ENCODE results near the gene CAMK1G.

Gene CAMK1G

DNA sequence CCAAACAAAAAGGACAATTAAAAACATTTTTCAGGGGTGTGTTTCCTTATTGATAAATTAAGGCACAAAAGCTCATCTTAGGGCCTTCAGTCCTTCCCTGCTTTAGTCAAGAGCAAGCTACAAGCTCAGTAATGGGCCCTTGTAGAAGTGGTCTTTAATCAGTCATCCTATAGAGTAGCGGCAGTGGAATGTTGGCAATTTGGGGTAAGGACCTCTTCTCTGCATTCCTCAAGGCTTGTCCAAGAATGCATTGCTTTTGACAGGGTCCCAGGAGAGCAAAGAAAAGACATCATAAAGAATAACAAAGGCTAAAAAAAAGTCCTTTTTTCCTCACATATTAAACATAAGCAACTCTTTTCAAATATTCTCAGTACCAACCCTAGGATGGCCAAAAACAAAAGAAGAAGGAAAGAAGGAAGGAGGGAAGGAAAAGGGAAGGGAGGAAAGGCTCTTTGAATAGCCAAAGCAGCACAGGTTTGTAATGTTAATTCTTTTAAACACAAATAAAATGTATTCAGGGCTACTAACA lies 27.3 kb upstream of the CAMK1G start:
- no peak for ATAC-seq

DNA sequence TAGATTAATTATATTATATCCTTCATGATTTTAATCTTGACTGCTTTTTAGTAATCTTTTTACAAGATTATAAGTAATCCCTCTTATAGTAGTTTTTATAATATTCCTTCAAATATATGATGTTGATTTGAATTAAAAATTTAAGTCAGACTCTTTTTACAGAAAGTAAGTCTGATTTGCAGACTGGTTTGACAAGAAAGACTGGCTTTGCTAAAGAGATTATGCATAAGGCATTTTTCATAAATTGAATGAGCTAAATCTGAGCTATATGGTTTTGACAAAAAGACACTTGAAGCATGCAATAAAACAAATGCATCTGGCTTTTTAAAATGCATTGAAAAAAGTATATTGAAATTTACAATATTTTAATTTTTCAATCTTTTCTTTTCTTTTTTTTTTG lies 26.3 kb upstream of the CAMK1G start:
- Mint-ChIP-seq H3K4me3 (no peak overlapping the region), H3K9me3 (no peaks in the 10 kb centered on the region), H3K4me1 (no peaks in the 10 kb centered on the region), H3K27ac (no peak overlapping the region), H3K27me3 (peaks cover 19% of the 10 kb centered on the region), H3K36me3 (no peaks in the 10 kb centered on the region)
- no peak for ATAC-seq

More for the DNA sequence above, 27.3 kb upstream of the CAMK1G start:
- Mint-ChIP-seq H3K9me3 (no peaks in the 10 kb centered on the region), H3K27ac (no peak overlapping the region), H3K4me1 (no peaks in the 10 kb centered on the region), H3K4me3 (no peak overlapping the region), H3K27me3 (peaks cover 9% of the 10 kb centered on the region), H3K36me3 (no peaks in the 10 kb centered on the region)

DNA sequence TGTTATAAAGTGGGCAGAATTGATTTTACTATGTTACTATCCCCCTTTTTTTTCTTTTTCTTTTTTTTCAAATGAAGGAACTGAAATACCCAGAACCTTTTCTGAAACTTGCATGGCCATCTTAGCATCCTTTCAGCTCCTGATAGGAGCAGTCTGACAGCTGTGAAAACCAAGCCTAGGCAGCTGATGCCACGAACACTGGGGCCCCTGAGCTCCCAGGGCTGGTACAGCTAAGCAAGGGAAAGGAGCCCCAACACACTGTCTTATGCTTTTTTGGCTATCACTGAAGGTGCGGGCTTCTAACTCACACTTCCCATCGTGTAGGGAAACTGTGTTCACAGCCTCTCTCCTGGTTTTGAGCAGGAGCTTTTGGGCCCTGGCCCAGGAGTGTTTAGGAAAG lies 23.0 kb upstream of the CAMK1G start:
- no peaks in the 10 kb centered on the region for H3K36me3 Mint-ChIP-seq
- no peak overlapping the region for H3K4me3 Mint-ChIP-seq
- ATAC-seq = no peak
- H3K27ac Mint-ChIP-seq = no peak overlapping the region
- peaks cover 51% of the 10 kb centered on the region for H3K27me3 Mint-ChIP-seq
- no peaks in the 10 kb centered on the region for H3K4me1 Mint-ChIP-seq
- H3K9me3 Mint-ChIP-seq = no peaks in the 10 kb centered on the region

DNA sequence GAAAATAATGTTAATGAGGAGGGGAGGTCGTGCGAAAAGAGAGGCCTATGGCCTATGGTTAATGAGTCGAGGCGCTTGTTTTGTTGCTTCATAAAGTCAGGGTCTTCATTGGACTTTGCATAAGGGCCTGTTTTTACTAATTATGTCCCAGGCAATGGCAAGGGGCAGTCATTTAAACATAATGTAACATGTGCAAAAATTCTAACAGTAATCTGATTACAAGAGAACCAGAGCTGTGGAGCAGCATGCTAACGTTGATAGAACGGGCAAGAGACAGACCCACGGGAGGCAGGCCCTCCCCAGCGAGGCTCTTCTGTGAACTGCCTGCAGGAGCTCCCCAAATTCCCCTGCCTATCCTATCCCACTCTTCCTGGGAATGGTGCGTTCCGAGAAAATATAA lies 22.6 kb upstream of the CAMK1G start:
- H3K9me3 Mint-ChIP-seq = no peaks in the 10 kb centered on the region

DNA sequence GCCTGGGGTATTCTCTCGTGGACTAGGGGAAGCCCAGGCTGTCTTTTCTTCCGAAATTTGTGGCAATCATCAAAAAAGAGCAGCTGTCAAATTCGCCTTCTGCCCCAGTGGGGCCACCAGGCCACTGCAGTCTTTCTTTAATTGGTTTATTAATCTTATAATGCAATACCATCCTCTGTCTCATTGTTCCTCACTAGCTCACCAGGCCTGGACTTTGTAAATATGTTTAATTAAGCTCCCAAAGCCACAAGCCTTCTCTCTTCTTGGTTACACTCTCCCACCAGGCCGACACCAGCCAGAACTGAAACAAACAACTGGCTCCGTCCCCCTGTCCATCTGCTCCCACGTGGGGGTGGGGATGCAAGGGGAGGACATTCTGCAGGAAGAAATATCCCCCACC lies 22.0 kb upstream of the CAMK1G start:
- peaks cover 8% of the 10 kb centered on the region for H3K4me1 Mint-ChIP-seq
- H3K9me3 Mint-ChIP-seq = no peaks in the 10 kb centered on the region
- no peak overlapping the region for H3K27ac Mint-ChIP-seq
- H3K36me3 Mint-ChIP-seq = no peaks in the 10 kb centered on the region
- H3K27me3 Mint-ChIP-seq = peaks cover 61% of the 10 kb centered on the region
- H3K4me3 Mint-ChIP-seq = no peak overlapping the region
- ATAC-seq = no peak

More for the DNA sequence above, 22.6 kb upstream of the CAMK1G start:
- H3K27ac Mint-ChIP-seq = no peak overlapping the region
- no peak overlapping the region for H3K4me3 Mint-ChIP-seq
- no peak for ATAC-seq
- peaks cover 2% of the 10 kb centered on the region for H3K4me1 Mint-ChIP-seq
- H3K36me3 Mint-ChIP-seq = no peaks in the 10 kb centered on the region
- peaks cover 55% of the 10 kb centered on the region for H3K27me3 Mint-ChIP-seq

DNA sequence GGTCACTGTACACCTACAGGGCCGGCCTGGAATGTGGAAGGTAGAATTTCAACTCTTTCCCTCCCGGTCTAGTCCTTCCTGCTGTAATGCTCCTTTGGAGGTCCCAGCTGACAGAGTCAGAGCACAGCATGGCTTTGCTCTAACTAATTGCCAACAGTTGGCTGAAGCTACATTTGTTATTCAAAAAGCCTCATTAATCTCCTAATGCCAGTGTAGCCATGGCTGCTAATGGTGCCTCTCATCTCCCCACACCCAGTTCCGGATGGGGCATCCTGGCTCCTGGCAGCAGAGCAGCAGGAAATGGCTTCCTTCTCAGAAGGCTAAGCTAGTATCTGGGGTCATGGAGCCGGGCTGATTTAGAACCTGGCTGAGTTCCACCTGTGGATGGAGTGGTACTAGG lies 18.7 kb upstream of the CAMK1G start:
- H3K27ac Mint-ChIP-seq = no peak overlapping the region
- H3K27me3 Mint-ChIP-seq = peaks cover 86% of the 10 kb centered on the region
- ATAC-seq = no peak
- H3K4me3 Mint-ChIP-seq = no peak overlapping the region
- H3K36me3 Mint-ChIP-seq = no peaks in the 10 kb centered on the region
- H3K4me1 Mint-ChIP-seq = peaks cover 21% of the 10 kb centered on the region
- no peaks in the 10 kb centered on the region for H3K9me3 Mint-ChIP-seq

DNA sequence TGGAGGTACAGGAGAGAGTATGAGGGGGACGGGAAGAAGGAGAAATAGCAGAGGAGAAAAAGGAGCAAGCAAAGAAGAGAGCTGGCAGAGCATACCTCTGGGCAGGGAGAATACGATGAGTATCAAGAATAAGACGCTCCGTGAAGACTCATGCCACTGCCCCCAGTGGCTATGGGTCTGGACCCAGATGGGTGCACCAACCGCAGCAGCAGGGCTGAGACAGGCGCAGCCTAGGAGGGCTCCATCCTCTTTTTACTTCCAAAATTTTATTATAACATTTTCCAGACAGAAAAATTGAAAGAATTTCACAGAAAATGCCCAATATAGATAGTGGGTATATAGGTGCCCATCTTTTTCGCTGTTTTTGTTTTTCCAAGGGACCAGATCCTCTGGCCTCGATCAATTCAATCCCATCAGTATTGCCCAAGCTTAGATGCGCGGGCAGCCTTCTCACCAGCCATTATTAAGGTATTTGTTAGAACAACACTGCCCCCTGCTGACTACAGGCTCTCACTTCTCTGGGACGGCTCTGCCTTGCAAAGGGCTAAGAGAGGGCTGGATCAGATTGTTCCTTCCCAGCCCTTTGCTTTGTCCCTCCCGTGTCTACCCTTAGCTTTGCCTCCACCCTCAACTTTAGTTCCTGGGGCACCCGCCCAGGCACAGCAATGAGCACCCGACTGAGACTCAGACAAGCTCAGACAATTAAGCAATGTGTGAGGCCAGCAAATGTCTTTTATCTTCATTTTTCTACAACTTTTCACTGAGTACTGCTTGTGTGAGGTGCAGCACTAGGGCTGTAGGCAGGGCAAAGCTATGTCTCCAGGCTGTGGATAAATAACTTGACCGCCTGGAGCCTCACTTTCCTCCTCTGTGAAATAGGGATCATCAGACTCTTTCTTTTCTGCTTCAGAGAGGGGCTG lies 17.5 kb upstream of the CAMK1G start:
- no peaks in the 10 kb centered on the region for H3K9me3 Mint-ChIP-seq
- no peak overlapping the region for H3K4me3 Mint-ChIP-seq
- peaks cover 89% of the 10 kb centered on the region for H3K27me3 Mint-ChIP-seq
- peak; percentile 73 for ATAC-seq
- peaks cover 24% of the 10 kb centered on the region for H3K4me1 Mint-ChIP-seq
- no peak overlapping the region for H3K27ac Mint-ChIP-seq
- no peaks in the 10 kb centered on the region for H3K36me3 Mint-ChIP-seq

DNA sequence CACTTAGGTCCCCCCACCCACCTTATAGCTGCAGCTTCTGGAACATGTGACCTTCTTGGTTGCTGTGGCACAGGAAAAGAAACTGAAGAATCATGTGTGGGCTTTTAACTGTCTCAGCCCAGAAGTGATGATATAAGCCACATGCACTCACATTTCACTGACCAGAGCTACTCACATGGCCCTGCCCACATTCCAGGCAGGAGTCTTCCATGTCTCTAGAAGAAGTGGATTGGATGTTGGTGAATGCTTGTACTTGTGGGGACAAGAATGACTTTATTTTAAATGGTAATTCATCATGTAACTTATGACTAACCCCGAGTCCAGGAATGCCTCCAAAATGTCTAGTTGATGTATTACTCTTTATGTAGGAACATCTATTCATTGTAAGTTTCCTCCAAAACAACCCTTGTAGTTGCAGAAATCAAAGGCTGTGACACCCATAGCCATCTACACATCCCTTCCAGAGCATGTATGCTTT lies 15.8 kb upstream of the CAMK1G start:
- no peak overlapping the region for H3K4me3 Mint-ChIP-seq
- H3K36me3 Mint-ChIP-seq = no peaks in the 10 kb centered on the region
- peaks cover 81% of the 10 kb centered on the region for H3K27me3 Mint-ChIP-seq
- ATAC-seq = no peak
- no peaks in the 10 kb centered on the region for H3K9me3 Mint-ChIP-seq
- peaks cover 24% of the 10 kb centered on the region for H3K4me1 Mint-ChIP-seq
- H3K27ac Mint-ChIP-seq = no peak overlapping the region

DNA sequence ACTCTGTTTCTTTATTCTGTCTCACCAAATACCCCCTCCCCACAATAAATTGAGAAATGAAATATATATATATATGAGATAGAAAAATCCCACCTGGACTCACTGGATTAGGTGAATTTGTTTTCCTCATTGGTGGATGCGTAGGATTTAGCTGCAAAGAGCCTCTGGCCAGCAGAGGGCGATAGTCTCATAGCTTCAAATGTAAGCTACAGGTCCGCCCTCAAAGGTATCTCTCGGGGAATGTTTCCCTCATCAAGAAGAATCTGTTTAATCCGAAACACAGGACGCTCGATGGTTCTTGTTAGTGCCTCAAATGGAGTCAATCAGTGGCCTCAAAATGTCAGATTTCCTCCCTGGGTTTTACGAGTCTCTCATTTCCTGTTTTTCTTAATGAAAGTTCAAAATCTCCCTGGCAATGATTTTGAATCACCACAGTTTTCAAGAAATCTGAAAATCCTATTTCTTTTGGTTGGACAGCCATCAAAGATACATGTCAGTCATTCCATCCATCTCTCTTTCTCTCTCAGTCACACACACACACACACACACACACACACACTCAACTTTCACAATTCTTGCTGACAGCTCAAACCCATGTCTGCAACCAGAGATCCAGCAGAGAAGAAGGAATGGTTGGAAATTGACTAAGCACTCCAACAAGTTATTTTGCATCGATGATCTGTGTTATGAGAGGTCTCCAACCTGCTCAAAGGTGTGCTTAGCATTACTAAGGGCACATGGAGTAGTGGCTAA lies 13.9 kb upstream of the CAMK1G start:
- no peaks in the 10 kb centered on the region for H3K36me3 Mint-ChIP-seq
- H3K4me1 Mint-ChIP-seq = peaks cover 24% of the 10 kb centered on the region
- H3K4me3 Mint-ChIP-seq = no peak overlapping the region
- ATAC-seq = peak; percentile 49
- H3K27me3 Mint-ChIP-seq = peaks cover 64% of the 10 kb centered on the region
- no peaks in the 10 kb centered on the region for H3K9me3 Mint-ChIP-seq
- no peak overlapping the region for H3K27ac Mint-ChIP-seq

DNA sequence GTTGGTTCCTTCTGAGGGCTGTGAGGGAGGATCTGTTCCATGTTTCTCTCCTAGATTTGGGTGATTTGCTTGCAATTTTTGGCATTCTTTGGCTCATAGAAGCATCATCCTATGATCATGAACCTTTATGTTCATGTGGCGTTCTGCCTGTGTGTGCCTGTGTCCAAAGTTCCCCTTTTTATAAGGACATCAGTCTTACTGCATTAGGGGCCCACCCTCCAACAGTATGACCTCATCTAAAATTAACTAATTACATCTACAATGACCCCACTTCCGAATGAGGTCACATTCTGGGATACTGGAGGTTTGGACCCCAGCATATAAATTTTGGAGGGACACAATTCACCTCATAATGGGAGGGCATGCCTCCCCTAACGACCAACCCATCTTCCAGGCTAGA lies 12.8 kb upstream of the CAMK1G start:
- no peak overlapping the region for H3K4me3 Mint-ChIP-seq
- H3K4me1 Mint-ChIP-seq = peaks cover 24% of the 10 kb centered on the region
- no peaks in the 10 kb centered on the region for H3K9me3 Mint-ChIP-seq
- no peak overlapping the region for H3K27ac Mint-ChIP-seq
- H3K27me3 Mint-ChIP-seq = peaks cover 54% of the 10 kb centered on the region
- no peaks in the 10 kb centered on the region for H3K36me3 Mint-ChIP-seq
- no peak for ATAC-seq

DNA sequence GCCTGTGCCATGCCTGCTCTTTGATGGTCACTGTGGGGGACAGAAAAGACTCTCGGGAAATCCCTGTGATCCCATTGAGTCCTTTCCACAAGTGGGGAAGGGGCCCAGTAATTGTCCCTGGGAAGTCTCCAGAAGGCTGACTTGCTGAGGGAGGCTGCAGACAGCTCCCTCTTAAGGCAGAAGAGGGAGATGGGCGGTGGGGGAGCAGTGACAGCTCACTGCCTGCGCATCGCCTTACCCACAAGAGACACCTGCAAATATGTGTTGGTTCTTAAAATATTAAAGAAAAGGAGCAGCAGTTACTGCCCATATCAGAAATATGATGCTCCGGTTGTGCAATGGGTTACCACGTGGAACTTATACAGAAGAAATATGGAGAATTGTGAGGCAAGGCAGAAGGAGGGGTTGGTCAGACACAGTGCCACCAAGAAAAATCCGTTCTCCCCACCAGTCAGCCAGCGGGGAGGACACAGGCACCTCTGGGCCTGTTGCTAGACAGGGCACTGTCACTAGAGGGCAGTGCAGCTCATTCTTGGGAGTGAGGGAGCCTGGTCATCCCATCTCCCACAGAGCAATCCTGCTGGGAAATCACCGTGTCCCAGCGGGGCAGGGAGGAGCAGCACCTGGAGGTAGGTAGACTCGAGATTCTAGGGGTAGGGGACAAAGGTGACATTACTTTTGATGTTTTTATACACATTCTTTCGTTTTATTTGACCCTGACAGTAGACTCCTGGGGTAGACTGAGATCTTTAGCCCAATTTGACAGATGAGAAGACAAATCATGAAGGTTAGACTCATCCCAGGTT lies 6.9 kb upstream of the CAMK1G start:
- no peaks in the 10 kb centered on the region for H3K9me3 Mint-ChIP-seq
- H3K36me3 Mint-ChIP-seq = no peaks in the 10 kb centered on the region
- H3K4me1 Mint-ChIP-seq = no peaks in the 10 kb centered on the region
- H3K4me3 Mint-ChIP-seq = no peak overlapping the region
- ATAC-seq = peak; percentile 72
- H3K27me3 Mint-ChIP-seq = peaks cover 13% of the 10 kb centered on the region
- H3K27ac Mint-ChIP-seq = no peak overlapping the region

DNA sequence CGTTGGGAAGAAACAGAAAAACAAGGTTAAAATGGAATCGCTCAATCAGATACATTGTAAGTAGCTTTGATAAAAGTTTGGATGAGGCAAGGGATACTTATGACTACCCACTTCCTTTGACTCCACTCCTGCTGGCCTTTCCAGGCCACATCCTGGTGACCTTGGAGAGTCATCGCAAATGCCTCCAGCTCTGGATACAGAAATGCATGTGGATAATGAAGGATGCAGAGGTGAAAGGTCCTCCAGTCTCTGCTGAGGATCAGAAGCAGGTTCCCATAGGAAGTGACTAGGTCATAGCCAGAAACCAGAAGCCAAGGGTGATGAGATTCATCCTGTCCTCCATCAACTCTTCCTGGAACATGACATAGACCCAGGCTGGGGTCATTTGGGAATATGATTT lies 6.2 kb upstream of the CAMK1G start:
- H3K4me3 Mint-ChIP-seq = no peak overlapping the region
- no peaks in the 10 kb centered on the region for H3K36me3 Mint-ChIP-seq
- H3K27ac Mint-ChIP-seq = no peak overlapping the region
- no peaks in the 10 kb centered on the region for H3K9me3 Mint-ChIP-seq
- no peak for ATAC-seq
- peaks cover 10% of the 10 kb centered on the region for H3K27me3 Mint-ChIP-seq
- no peaks in the 10 kb centered on the region for H3K4me1 Mint-ChIP-seq

DNA sequence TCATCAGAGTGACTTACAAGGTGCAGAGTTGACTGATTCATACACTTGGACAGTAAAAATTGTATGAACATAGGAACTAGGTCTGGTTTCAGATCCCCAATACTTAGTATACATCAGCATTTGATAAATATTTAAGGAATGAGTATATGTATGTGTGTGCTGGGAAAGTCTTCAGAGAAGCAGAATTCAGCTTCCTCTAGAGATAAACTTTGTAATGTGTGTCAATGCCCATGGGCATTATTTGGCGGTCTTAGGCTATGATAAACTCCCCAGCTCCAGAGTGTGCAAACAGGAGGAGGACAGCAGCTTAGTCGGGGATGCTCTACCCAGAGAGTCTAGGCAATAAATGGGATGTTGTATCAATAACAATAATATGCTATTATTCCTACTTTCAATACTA lies 2.9 kb upstream of the CAMK1G start:
- Mint-ChIP-seq H3K36me3 (no peaks in the 10 kb centered on the region), H3K27me3 (peaks cover 10% of the 10 kb centered on the region), H3K4me3 (no peak overlapping the region), H3K4me1 (no peaks in the 10 kb centered on the region), H3K27ac (no peak overlapping the region), H3K9me3 (no peaks in the 10 kb centered on the region)
- no peak for ATAC-seq

DNA sequence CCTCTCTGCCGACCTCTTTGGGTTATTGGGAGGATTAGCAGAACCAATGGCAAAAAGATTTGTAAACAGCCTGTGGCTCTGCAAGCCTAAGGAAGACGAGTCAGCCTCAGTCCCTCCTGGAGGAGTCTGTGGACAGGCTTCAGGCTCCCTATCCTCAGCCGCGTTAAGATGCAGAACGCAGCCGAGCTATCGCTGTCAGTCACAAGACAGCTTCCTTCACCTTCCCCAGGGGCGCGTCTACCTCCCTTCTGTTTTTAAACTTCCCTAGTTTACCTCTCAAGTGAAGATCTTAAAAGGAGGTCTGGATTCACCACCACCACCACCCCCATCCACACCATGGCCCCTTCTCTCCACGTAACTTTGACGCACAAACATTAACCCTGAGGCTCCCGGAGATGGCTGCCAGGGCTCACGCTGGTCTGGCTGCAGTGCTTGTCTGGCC lies 738 bp downstream of the CAMK1G start:
- Mint-ChIP-seq H3K9me3 (peaks cover 3% of the 10 kb centered on the region), H3K27ac (no peak overlapping the region), H3K4me1 (no peaks in the 10 kb centered on the region), H3K4me3 (no peak overlapping the region), H3K36me3 (no peaks in the 10 kb centered on the region), H3K27me3 (no peaks in the 10 kb centered on the region)
- ATAC-seq = no peak

DNA sequence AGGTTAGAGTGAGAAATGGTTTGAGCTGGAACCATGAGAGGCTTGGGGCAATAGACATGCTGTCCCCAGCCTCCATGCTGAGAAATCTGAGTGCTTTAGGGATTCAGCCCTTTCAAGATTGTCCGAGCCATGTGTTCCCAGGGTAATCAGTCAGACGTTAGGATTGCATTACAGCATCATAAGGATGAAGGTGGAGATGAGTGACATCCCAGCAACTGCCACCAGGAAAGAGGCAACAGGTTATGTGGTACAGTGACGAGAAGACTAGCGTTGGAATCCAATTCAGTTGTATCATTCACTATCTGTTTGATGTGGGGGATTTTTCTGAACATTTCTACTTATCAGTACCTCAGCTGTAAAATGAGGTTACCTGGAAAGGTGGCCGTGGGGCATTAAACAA lies 1.7 kb downstream of the CAMK1G start:
- no peak for ATAC-seq
- no peak overlapping the region for H3K4me3 Mint-ChIP-seq
- H3K27ac Mint-ChIP-seq = no peak overlapping the region
- no peaks in the 10 kb centered on the region for H3K27me3 Mint-ChIP-seq
- H3K4me1 Mint-ChIP-seq = no peaks in the 10 kb centered on the region
- no peaks in the 10 kb centered on the region for H3K36me3 Mint-ChIP-seq
- H3K9me3 Mint-ChIP-seq = peaks cover 3% of the 10 kb centered on the region
